Measurements from ENCODE around the gene AP1S1.

GRCh38 chr7:101179117-101179516 lies 24.8 kb downstream of the AP1S1 start:
- TF ChIP-seq PRMT5 (CRISPR knock-in tag; IDR thresholded peaks at IDR 0.05) (no peak), U2AF2 (optimal IDR thresholded peaks at IDR 0.05; ENCODE audit: low read depth, low read length) (no peak), SMAD1 (IDR thresholded peaks at IDR 0.05; ENCODE audit: low read depth, low read length, partially characterized antibody) (no peak)
